ENCODE measurements around the gene MYO1E.

Gene MYO1E

DNA sequence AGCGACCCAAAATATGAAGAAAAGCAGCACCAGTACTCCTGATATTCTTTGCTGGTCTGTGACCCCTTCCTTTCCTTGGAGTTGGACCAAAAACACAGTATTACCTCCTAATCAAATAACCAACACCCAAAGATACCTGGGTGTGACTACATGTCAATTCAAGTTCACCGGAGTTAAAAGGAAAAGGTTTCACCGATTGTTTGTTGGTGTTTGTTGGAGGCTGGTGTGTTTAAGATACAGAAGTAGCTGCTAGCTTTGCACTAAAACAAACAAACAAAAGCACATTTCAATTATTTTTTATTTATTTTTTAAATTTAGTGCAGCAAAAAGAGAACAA lies 81.5 kb downstream of the MYO1E start:
- DNase-seq (ENCODE audit: low spot score), result no peak
- TF ChIP-seq, protein P1, sequence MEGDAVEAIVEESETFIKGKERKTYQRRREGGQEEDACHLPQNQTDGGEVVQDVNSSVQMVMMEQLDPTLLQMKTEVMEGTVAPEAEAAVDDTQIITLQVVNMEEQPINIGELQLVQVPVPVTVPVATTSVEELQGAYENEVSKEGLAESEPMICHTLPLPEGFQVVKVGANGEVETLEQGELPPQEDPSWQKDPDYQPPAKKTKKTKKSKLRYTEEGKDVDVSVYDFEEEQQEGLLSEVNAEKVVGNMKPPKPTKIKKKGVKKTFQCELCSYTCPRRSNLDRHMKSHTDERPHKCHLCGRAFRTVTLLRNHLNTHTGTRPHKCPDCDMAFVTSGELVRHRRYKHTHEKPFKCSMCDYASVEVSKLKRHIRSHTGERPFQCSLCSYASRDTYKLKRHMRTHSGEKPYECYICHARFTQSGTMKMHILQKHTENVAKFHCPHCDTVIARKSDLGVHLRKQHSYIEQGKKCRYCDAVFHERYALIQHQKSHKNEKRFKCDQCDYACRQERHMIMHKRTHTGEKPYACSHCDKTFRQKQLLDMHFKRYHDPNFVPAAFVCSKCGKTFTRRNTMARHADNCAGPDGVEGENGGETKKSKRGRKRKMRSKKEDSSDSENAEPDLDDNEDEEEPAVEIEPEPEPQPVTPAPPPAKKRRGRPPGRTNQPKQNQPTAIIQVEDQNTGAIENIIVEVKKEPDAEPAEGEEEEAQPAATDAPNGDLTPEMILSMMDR (IDR thresholded peaks at IDR 0.05; ENCODE audit: extremely low read depth, missing control alignments), result no peak

GRCh38 chr15:59290295-59291212 lies 82.1 kb downstream of the MYO1E start:
- no peak for DNase-seq (ENCODE audit: low spot score)

DNA sequence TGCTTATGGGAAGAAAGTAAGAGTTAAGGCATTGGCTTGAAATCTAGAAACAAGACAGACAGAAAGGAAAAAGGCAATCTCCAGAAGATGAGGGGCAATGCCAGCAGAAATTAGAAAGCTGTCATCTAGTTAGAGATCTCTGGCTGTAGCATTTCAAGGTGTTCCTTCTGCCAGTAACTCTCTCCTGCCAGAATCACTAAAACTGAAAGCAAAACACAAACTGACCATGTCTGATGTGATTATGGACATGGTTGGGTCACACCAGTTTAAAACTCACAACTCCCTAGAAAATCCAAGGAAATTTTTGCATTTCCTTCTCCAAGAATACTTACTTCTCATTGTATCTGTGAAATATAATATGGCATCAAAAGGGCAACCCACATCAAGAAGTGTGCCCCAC lies 83.1 kb downstream of the MYO1E start:
- DNase-seq (ENCODE audit: low spot score), result no peak
- TF ChIP-seq, protein P1 (IDR thresholded peaks at IDR 0.05; ENCODE audit: extremely low read depth, missing control alignments), result no peak

More at GRCh38 chr15:59290295-59291212, 82.1 kb downstream of the MYO1E start:
- TF ChIP-seq, protein P1 (IDR thresholded peaks at IDR 0.05; ENCODE audit: extremely low read depth, missing control alignments), result no peak

DNA sequence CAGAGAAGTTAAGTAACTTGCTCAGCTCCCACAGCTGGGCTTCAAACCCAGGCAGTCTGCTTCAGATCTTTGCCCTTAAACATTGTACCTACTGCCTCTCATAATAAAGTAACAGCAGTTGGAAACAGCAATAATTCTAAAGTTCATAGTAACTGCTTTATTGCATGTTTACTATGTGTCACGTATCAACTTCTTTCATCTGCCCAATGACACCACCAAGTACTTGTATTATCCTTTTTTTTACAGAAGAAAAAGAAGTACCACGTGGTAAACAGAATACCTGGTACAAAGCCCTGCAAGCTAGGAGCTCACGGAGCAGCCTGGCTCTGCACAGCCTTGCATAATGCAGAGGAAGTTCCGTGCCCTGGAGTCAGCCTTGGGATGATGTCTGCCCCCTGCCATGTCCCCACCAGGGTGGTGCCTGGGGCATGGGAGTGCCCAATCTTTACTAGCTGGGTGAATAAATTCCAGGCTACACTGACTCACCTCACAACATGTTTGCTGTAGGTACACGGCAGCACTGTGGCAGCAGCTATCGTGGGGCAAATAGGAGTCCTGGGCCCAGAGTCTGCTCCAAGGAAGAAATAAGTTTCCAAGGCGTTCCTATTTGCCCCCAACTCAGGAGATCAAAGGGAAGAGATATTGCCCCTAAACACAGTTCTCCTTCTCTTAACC lies 88.8 kb downstream of the MYO1E start:
- TF ChIP-seq, protein P1 (IDR thresholded peaks at IDR 0.05; ENCODE audit: extremely low read depth, missing control alignments), result no peak
- no peak for DNase-seq (ENCODE audit: low spot score)

DNA sequence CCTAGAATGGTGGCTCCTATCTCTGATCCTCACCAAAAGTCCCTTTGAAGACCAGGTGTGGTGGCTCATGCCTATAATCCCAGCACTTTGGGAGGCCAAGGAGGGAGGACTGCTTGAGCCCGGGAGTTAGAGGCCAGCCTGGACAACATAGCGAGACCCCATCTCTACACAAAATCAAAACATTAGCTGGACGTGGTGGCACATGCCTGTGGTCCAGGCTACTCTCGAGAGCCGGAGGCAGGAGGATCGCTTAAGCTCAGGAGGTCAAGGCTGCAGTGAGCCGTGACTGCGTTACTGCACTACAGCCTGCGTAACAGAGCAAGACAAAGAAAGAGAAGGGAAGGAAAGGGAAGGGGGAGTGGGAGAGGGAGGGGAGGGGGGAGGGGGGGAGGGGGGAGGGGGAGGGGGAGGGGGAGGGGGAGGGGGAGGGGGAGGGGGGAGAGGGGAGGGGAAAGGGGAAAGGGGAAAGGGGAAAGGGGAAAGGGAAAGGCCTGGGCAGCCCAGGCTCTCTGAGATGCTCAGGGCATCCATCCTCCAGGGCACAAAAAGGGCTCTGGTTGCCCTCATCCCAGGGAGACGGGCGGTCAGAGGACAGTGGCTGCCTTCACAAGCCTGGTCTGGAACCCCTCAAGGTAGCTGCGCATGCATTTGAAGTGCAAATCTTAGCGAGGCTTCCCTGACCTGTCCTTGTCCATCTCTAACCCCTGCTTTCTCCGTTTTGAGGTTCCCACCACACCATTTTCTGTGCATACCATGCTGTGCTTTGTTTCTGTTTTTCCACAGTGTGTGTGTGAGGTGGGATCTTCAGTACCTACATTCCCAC lies 89.9 kb downstream of the MYO1E start:
- TF ChIP-seq, protein P1 (IDR thresholded peaks at IDR 0.05; ENCODE audit: extremely low read depth, missing control alignments), result no peak
- no peak for DNase-seq (ENCODE audit: low spot score)

DNA sequence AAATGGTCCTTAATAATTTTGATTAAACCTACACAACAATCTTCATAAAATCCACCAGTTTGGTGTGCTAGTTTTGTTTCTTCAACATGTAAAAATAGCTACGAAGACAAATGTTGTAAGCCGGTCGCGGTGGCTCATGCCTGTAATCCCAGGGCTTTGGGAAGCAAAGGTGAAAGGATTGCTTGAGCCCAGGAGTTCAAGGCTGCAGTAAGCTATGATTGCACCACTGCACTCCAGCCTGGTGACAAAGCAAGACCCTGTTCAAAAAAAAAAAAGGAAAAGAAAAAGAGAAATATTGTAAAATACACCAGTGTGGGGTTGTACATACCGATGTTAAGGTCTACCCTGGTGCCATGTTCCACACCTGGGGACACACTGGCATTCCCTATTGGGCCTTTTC lies 91.0 kb downstream of the MYO1E start:
- TF ChIP-seq, protein P1 (IDR thresholded peaks at IDR 0.05; ENCODE audit: extremely low read depth, missing control alignments), result no peak
- DNase-seq (ENCODE audit: low spot score), result no peak
